Activated T-cell treated with anti-CD3 and anti-CD28 coated beads, Interleukin-2, amount 50 U/mL, for 72 hours (primary cell): ENCODE data around the gene FGF9. TPM values are rescaled to one million over a fixed set of nuclear protein-coding genes. Genes with fewer than 3 reads are reported as not detected.

ENCODE experiments used
- ATAC-seq, 2 donors: fragments of 150-1000 bp; cut with Tn5 transposase; replicated peaks in 1 of 2; 2 replicates each; pipeline ENCODE4 v1.10.0; 2021; ENCODE audit warnings: moderate library complexity in 2 of 2, mild to moderate bottlenecking in 1 of 2
- DNase-seq, 2 donors: peaks; one replicate each; pipeline ENCODE4 v3.0.0; 2021 to 2022; ENCODE audit warnings: mixed read lengths in 1 of 2
- H3K27ac Mint-ChIP-seq: one replicate; pipeline ENCODE4 v1.8.0; 2022; ENCODE audit warnings: mild to moderate bottlenecking, moderate library complexity, mixed read lengths
- H3K27me3 Mint-ChIP-seq: one replicate; pipeline ENCODE4 v1.8.0; 2022; ENCODE audit warnings: low read depth, mixed read lengths
- H3K36me3 Mint-ChIP-seq, 2 donors: one replicate each; pipeline ENCODE4 v1.8.0; 2022; ENCODE audit warnings: mixed read lengths in 2 of 2, mild to moderate bottlenecking in 1 of 2; ENCODE audit not compliant: insufficient read depth in 2 of 2
- H3K4me1 Mint-ChIP-seq: one replicate; pipeline ENCODE4 v1.8.0; 2022; ENCODE audit warnings: low read depth, mixed read lengths
- H3K4me3 Mint-ChIP-seq, 2 donors: one replicate each; pipeline ENCODE4 v1.8.0; 2022; ENCODE audit warnings: mild to moderate bottlenecking in 2 of 2, mixed read lengths in 2 of 2, moderate library complexity in 2 of 2
- H3K9me3 Mint-ChIP-seq, 2 donors: one replicate each; pipeline ENCODE4 v1.8.0; 2022; ENCODE audit warnings: mixed read lengths in 2 of 2
- total RNA-seq, 2 donors: library from RNA; stranded (reverse); gene quantifications; one replicate each; pipeline ENCODE4 v1.2.3, GENCODE V29; 2022

Gene FGF9
- total RNA-seq, result under 1 TPM; 0.46 to 0.67 TPM

DNA sequence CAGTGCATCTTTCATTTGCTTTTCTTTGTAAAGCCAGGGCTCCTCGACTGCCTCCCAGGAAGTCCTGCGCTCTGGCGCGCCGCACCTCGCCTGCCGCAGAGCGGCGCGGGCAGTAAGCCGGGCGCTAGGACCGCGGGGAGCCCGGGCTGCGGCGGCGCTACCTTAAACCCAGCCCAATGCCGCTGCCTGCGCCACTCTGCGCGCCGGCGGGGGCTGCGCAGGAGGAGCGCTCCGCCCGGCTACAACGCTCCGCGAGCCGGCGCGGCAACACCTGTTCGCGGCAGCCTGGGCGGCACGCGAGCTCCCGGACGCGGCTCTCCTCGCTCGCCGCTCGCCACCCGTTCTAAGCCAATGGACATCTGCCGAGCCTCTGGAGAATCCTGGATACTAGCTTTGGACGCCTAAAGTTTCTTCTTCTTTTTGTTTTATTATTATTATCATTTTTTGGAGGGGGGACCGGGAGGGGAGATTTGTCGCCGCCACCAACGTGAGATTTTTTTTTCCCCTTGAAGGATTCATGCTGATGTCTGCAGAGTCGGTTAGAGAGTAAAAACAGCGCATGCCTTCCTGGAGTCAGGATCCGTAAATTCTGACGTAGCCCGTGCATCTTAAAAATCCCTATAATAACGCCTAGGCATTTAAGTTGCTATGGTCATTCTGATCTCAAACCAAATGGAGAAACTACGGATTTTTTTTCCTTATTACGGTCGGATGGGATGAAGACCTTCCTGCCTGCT is at the start of gene FGF9:
TSS of gene FGF9 (plus strand) at position 191 of the 737 bp plus-strand sequence. CDS start 840 bp downstream, outside the sequence.
- H3K27me3 Mint-ChIP-seq, result peaks cover 51% of the 10 kb centered on the region
- ATAC-seq, result peak; percentile 77 to 82
- H3K4me1 Mint-ChIP-seq, result peaks cover 45% of the 10 kb centered on the region
- no peaks in the 10 kb centered on the region for H3K9me3 Mint-ChIP-seq
- H3K4me3 Mint-ChIP-seq, result peak within 1 kb of the TSS; percentile 82 to 94
- H3K36me3 Mint-ChIP-seq, result no peaks in the 10 kb centered on the region
- H3K27ac Mint-ChIP-seq, result peak within 1 kb of the TSS; percentile 61
- DNase-seq, result peak; percentile 83 to 89

- Mint-ChIP-seq H3K27me3 (peaks cover 9% of the 10 kb centered on the region), H3K36me3 (no peaks in the 10 kb centered on the region), H3K9me3 (no peaks in the 10 kb centered on the region), H3K4me3 (no peak overlapping the region), H3K4me1 (no peaks in the 10 kb centered on the region), H3K27ac (no peak overlapping the region)
- ATAC-seq (peak in 1 of 2 donors; percentile 45), DNase-seq (peak in 1 of 2 donors; percentile 10)
Measured at GRCh38 chr13:21625366-21625765, 45.5 kb upstream of the FGF9 start.

- DNase-seq (no peak), ATAC-seq (no peak)
- H3K4me3 Mint-ChIP-seq, result no peak overlapping the region
- H3K27ac Mint-ChIP-seq, result no peak overlapping the region
- no peaks in the 10 kb centered on the region for H3K4me1 Mint-ChIP-seq
- H3K27me3 Mint-ChIP-seq, result no peaks in the 10 kb centered on the region
- H3K9me3 Mint-ChIP-seq, result peaks cover 0 to 5% of the 10 kb centered on the region in 2 donors
- H3K36me3 Mint-ChIP-seq, result peaks cover 3 to 4% of the 10 kb centered on the region in 2 donors
Measured at GRCh38 chr13:21632196-21632595, 38.7 kb upstream of the FGF9 start.

DNA sequence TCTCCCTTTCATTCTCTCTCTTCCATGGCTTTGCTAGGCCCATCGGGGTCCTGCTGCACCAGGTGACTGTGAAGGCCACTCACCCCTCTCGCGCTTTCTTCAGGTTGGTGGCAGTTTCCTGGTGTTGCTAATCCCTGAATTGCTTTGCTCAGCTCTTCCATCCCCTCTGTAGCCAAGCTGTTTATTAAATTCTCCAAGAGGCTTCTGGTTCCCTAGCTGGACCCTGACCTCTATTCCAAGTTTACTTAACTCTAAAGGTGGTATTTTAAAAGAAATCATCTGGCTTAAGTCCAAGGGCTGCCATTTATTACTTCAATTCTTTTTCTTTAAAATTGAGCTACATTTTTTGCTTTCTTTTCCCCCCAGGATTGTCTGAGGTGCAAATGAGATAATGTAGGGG is 34.2 kb upstream of the FGF9 start:
- no peak overlapping the region for H3K27ac Mint-ChIP-seq
- peaks cover 0 to 4% of the 10 kb centered on the region in 2 donors for H3K36me3 Mint-ChIP-seq
- H3K27me3 Mint-ChIP-seq, result no peaks in the 10 kb centered on the region
- no peak for ATAC-seq
- H3K9me3 Mint-ChIP-seq, result peaks cover 0 to 2% of the 10 kb centered on the region in 2 donors
- no peaks in the 10 kb centered on the region for H3K4me1 Mint-ChIP-seq
- no peak for DNase-seq
- no peak overlapping the region for H3K4me3 Mint-ChIP-seq

DNA sequence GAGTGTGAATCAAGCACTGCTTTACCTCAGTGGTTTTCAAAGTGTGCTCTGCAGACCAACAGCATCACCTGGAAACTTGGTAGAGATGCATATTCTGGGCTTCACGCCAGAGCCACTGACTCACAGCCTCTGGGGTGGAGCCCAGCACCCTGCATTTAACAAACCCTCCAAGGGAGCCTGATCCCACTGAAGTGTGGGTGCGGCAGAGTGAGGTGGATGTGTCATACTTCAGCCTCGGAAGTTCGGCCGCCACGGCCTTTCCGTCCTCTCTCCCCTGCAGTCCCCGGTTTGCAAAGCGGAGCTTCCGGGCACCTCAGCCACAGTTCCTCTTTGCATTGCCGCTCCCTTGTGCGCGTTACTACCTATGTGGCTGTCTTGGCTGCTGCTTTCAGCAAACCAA is 33.6 kb upstream of the FGF9 start:
- DNase-seq, result peak; percentile 36 to 39
- Mint-ChIP-seq H3K4me3 (no peak overlapping the region), H3K9me3 (no peaks in the 10 kb centered on the region), H3K27me3 (no peaks in the 10 kb centered on the region), H3K4me1 (no peaks in the 10 kb centered on the region), H3K36me3 (no peaks in the 10 kb centered on the region), H3K27ac (no peak overlapping the region)
- ATAC-seq, result peak; percentile 79 to 82

DNA sequence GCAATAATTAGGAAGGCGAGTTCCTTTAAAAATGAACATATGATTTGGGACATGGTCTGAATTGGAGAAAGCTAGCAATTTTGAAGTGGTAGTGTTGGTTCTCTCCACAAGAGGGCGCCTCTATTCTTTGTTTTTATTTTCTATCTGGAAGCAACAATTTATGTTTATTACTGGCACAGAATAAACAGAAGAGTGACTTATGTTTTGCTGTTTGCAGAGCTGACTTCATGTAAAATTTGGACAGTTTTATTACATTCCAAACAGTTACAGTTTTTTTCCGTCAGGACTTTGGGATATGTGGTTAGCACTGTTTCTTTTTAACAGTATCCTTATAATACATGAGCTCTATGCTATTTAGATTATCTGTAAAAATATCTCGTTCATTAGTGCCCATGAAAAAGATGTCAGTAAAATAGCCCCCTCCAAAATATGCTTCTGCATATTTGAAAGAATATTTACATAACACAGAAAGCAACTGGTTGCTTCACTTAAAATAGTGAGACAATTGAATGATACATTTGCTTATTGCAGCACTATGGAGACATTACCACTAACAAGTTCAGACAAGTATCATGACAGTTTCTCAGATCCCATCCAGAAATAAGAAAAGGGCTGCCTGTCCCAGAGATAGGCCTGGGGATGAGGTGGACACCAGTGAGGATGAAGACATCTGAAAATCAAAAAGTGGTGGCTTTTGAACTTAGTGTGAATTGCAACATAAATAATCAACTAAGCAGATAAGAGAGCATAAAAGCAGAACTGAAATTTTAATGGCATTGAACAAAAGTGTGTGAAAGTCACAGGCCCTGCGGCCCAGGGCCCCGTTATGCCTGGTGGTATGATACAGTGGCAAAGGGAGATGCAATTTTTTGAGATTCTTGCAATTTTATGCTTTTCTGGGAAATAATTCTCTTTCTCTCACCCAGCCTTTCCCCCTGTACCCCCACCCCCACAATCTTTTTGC is 32.3 kb upstream of the FGF9 start:
- no peaks in the 10 kb centered on the region for H3K27me3 Mint-ChIP-seq
- DNase-seq, result peak; percentile 7 to 37
- no peak for ATAC-seq
- no peaks in the 10 kb centered on the region for H3K4me1 Mint-ChIP-seq
- no peak overlapping the region for H3K4me3 Mint-ChIP-seq
- H3K9me3 Mint-ChIP-seq, result no peaks in the 10 kb centered on the region
- H3K27ac Mint-ChIP-seq, result no peak overlapping the region
- H3K36me3 Mint-ChIP-seq, result no peaks in the 10 kb centered on the region

DNA sequence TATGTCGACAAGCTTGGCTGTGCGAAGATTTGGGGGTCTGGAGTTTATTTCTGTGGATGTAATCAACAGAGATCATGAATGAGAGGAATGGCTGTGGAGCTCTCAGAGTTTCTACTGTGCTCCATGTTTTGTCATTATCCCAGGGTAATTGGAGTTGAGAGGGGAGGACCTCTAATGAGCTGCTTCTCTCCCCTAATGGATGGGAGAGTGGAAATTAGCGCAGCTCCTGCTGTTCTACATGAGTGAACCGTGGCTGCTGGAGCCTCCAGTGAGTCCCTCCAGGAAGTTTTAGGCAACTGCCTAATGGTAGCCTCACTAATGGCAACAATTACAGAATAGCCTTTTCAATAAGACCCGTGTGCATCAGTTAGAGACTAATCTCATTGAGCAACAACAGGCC is 31.3 kb upstream of the FGF9 start:
- Mint-ChIP-seq H3K4me3 (no peak overlapping the region), H3K27ac (no peak overlapping the region), H3K4me1 (no peaks in the 10 kb centered on the region), H3K9me3 (no peaks in the 10 kb centered on the region), H3K36me3 (no peaks in the 10 kb centered on the region), H3K27me3 (no peaks in the 10 kb centered on the region)
- no peak for ATAC-seq
- DNase-seq, result no peak

DNA sequence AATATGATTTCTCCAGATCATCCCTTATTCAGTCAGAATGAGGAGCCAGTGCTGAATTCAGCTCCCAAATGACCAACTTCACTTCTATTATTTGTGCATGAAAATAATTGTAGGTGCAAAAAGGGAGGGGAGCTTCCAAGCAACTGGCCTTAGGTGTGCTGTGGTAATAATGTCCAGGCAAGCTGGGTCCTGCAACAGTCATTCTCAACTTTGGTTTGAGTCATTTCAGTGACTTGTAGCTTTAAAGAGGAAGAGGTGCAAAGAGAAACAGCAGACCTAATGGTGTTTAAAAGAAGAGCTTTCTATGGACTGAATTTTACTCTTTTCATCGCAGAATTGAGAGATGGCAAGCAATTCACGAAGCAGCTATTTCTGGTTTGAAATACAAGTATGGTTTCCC is 29.2 kb upstream of the FGF9 start:
- no peak overlapping the region for H3K27ac Mint-ChIP-seq
- no peaks in the 10 kb centered on the region for H3K9me3 Mint-ChIP-seq
- no peaks in the 10 kb centered on the region for H3K36me3 Mint-ChIP-seq
- no peaks in the 10 kb centered on the region for H3K27me3 Mint-ChIP-seq
- DNase-seq (no peak), ATAC-seq (no peak)
- no peaks in the 10 kb centered on the region for H3K4me1 Mint-ChIP-seq
- no peak overlapping the region for H3K4me3 Mint-ChIP-seq

DNA sequence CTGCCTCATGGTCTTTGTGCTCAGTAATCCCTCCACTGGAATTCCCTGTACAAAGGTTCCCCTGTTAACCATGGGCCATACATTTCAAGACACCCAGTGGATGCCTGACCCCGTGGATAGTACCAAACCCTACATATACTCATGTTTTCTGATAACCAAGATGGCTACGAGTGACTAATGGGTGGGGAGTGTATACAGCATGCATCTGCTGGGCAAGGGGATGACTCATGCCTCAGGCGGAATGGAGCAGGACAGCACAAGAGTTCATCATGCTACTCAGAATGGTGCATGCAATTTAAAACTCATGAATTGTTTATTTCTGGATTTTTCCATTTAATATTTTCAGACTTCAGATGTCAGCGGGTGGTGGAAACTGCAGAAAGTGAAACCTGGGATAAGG is 13.3 kb upstream of the FGF9 start:
- H3K36me3 Mint-ChIP-seq, result peaks cover 0 to 6% of the 10 kb centered on the region in 2 donors
- H3K9me3 Mint-ChIP-seq, result peaks cover 3 to 6% of the 10 kb centered on the region in 2 donors
- ATAC-seq (peak in 1 of 2 donors; percentile 61), DNase-seq (no peak)
- no peaks in the 10 kb centered on the region for H3K4me1 Mint-ChIP-seq
- no peak overlapping the region for H3K4me3 Mint-ChIP-seq
- H3K27ac Mint-ChIP-seq, result no peak overlapping the region
- H3K27me3 Mint-ChIP-seq, result peaks cover 34% of the 10 kb centered on the region

DNA sequence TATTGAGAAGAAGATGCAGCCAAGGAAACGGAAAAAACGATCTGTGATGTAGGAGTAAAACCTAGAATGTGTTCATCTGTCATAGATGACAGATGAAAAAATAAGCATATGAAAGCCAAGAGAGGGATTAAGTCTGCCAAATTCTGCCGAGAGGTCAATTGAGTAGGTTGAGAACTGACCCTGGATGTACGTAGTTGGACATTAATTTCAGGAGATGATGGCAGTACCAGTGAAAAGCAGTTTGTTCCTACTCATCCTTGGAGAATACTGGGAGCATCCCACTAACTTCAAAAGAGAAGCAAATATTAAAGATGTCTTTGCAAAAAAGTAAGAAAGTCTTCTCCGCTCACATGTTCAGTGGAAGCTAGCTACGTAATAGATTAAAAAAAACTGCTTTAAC is 11.8 kb upstream of the FGF9 start:
- DNase-seq (no peak), ATAC-seq (no peak)
- Mint-ChIP-seq H3K27ac (no peak overlapping the region), H3K36me3 (peaks cover 0 to 6% of the 10 kb centered on the region in 2 donors), H3K27me3 (peaks cover 34% of the 10 kb centered on the region), H3K4me1 (no peaks in the 10 kb centered on the region), H3K9me3 (peaks cover 3 to 6% of the 10 kb centered on the region in 2 donors), H3K4me3 (no peak overlapping the region)

DNA sequence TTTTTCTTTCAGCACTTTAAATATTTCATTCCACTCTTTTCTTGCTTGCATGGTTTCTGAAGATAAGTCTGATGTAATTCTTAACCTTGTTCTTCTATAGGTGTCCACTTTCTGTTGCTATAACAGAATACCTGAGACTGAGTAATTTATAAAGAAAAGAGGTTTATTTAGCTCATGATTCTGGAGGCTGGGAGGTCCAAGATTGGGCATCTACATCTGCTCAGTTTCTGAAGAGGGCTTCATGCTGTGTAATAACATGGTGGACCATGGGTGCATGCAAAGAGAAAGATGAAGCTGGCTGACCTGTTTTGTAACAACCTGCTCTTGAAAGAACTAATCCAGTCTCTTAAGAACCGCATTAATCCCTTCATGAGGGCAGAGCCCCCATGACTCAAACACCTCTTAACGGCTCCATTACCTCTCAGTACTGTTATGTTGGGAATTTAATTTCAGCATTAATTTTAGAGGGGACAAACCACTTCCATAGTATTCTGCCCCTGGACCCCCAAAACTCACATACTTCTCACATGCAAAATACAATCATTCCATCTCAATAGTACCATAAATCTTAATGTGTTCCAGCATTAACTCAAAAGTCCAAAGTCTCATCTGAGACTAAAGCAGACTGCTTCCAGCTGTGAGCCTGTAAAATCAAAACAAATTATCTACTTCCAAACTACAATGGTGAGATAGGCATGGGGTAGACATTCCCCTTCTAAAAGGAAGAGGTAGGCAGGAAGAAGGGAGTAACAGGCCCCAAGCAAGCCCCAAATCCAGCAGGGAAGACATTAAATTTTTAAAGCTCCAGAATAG is 9.6 kb upstream of the FGF9 start:
- ATAC-seq (no peak), DNase-seq (no peak)
- Mint-ChIP-seq H3K4me3 (no peak overlapping the region), H3K27ac (no peak overlapping the region), H3K27me3 (peaks cover 38% of the 10 kb centered on the region), H3K9me3 (peaks cover 3 to 4% of the 10 kb centered on the region in 2 donors), H3K4me1 (no peaks in the 10 kb centered on the region), H3K36me3 (peaks cover 0 to 2% of the 10 kb centered on the region in 2 donors)

GRCh38 chr13:21663197-21663596 is 7.7 kb upstream of the FGF9 start:
- no peak for DNase-seq
- no peak for ATAC-seq
- Mint-ChIP-seq H3K4me1 (no peaks in the 10 kb centered on the region), H3K36me3 (peaks cover 0 to 2% of the 10 kb centered on the region in 2 donors), H3K27ac (no peak overlapping the region), H3K4me3 (no peak overlapping the region), H3K9me3 (peaks cover 3% of the 10 kb centered on the region in 2 donors), H3K27me3 (peaks cover 36% of the 10 kb centered on the region)
